SH-SY5Y (cell line): ENCODE measurements around the gene CDH4.

Experiments used
- GATA2 ChIP-seq: IDR thresholded peaks from 2 replicates; pipeline ENCODE4 v1.6.1; 2011; ENCODE audit warnings: mild to moderate bottlenecking, low read depth, low read length
- GATA3 ChIP-seq: IDR thresholded peaks from 2 replicates; pipeline ENCODE4 v1.6.1; 2011; ENCODE audit warnings: low read depth, mild to moderate bottlenecking, low read length, moderate library complexity

Gene CDH4

DNA sequence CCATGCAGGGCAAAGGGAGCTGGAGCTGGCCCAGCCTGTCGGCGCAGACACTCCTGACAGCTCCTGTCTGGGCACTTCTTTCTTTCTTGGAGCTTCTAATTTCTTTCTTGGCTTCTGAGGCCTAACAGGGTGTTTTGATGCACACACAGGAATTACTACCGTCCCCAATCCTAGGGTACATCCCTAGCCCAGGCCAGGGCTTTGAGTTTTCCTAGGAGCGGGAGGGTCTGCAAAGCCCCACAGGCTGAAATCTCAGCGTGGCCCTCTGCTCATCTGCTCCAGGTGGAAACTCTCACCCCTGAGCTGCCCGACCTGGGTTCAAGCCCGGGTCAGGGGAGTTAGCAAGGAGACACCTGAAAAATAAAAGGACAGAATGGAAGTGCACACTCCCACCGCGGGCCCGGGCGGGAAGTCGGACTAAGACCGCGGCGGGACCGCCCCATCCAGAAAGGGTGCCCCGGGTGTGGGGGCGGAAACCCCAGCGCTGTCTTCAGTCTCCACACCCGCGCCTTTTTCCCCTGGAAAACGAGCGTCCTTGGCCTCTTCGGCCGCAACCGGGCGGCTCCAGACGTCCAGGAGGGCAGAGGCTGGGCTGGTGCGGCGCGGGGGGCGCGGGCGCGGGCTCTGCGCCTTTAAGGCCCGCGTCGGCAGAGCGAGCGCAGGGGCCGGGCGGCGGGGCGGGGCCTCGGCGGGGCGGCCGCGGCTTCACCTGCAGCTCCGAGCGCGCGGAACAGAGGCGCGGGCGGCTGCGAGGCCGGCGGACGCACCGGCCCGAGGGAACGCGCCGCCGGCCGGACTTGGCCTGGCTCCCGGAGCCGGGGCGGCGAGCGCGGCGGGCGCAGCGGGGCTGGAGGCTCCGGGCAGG lies at the start of gene CDH4:
TSS of gene CDH4 (plus strand) at position 733 of the 865 bp plus-strand sequence.
- TF ChIP-seq GATA2 (no peak), GATA3 (no peak)

DNA sequence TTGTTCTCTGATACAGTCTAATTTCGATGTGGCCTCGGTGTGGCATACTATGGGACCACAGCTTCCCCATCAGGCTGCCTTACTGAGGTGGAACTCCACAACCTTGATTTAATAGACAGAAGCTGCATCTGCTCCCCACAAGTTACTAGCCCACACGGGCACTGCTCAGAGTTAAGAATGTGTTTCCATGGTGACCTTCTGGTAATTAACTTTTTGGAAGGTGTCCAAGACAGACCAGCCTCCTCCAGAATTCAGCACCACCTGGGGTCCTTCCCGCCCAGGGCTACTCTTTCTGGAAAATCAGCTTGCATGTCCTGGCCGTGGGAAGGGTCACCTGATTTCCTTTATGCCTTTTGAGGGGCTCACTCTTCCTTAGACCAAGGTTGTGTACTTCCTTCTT lies 48.7 kb upstream of the CDH4 start:
- TF ChIP-seq GATA2 (no peak), GATA3 (no peak)

DNA sequence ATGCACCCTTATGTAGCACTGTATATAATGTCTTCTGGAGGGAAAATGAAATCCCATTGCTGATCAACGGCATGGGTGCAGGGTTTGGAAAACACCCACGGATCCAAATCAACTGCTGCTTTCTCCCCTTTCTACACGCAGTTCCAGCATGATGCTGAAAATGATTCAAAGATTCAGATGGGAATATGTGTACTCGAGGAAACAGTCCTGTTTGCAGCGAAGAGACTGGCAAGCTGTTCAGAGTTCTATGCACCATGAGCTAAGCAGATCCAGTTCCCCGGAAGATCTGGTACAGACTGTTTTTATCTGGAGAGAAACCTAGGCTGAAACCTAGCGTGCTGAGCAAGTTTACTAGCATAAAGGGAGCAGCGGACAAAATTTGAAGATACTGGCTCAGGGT lies 47.9 kb upstream of the CDH4 start:
- TF ChIP-seq GATA2 (no peak), GATA3 (no peak)

DNA sequence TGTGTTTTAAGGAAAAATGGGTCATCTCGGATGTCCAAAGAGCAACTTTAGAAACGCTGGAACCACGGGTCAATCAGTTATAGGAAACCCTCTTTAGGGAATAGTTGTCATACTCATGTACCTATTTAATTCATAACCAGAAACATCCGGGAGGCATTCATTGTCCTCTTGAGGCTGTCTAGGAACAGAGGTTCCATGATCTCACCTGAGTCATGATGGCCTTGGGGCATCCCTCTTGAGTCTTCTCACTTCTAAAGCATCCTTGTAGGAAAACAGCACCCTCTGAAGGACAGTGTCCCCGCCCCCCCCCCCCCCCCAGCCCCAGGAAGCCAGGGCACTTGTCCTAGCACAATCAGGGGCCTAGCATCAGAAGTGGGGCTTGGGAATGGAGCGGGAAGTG lies 46.3 kb upstream of the CDH4 start:
- TF ChIP-seq GATA3 (no peak), GATA2 (no peak)

DNA sequence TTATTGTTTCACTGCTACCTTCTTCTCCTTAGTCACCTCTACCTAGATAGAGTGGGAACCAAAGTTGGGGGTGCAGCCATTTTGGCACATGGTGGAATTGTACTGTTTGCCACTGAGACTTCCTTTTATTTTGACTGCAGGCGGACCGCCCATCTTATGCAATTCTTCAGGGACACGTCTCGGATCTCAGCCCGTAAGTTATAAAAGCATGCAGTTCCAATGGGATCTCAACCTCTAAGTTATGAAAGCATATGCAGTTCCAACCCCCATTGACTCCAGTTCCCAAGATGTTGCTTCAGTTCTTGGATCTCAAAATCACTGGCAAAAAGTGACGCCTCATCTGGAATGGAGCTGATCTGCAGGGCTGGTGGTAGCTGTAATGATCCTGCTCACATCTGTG lies 41.2 kb upstream of the CDH4 start:
- TF ChIP-seq GATA3 = no peak
- no peak for TF ChIP-seq GATA2

DNA sequence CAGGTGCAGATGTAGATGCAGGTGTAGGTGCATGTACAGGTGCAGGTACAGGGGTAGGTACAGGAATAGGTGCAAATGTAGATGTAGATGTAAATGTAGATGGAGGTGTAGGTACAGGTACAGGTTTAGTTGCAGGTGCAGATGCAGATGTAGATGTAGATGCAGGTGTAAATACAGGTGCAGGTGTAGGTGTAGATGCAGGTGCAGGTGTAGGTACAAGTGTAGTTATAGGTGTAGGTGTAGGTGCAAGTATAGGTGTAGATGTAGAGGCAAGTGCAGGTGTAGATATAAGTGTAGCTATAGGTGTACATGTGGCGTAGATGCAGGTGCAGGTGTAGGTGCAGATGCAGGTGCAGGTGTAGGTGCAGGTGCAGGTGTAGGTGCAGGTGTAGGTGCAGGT lies 34.2 kb upstream of the CDH4 start:
- TF ChIP-seq GATA3 = no peak
- no peak for TF ChIP-seq GATA2

DNA sequence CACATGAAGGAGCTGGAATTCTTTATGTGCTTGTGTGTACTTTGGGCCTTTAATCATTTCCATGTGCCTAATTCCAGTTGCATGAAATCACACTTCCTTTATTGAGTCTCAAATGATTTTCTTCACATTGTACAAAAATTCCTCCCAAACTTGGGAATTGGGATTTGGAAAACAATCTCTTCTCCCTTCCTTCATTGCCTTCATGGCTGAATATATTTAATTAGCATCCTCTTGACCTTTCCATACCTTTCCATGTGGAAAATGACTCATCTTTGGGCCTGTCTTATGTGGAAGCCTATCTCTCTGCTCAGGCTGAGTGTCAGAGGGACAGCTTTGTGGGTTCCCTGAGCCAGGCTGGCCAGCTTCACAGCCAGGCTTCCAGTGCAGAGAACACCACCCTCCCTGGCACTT lies 33.0 kb upstream of the CDH4 start:
- TF ChIP-seq GATA3 (no peak), GATA2 (no peak)

DNA sequence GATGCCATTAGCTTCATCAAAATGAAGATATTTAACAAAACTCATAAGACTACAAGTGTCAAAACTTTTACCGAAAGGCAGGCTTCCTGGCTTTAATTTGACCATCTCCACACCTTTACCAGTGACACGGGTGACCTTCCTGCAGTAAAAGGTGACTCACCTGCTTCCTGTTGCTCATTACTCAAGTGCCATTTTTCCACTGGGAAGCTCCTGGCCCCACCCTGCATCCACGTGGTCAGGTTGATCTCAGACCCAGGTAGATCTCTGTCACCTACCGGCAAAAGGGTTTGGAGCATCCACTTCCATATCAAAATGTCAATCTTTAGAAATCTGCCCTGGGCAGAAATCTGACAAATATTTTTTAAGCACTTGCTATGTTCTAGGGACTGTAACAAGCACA lies 31.9 kb upstream of the CDH4 start:
- no peak for TF ChIP-seq GATA2
- TF ChIP-seq GATA3 = no peak

DNA sequence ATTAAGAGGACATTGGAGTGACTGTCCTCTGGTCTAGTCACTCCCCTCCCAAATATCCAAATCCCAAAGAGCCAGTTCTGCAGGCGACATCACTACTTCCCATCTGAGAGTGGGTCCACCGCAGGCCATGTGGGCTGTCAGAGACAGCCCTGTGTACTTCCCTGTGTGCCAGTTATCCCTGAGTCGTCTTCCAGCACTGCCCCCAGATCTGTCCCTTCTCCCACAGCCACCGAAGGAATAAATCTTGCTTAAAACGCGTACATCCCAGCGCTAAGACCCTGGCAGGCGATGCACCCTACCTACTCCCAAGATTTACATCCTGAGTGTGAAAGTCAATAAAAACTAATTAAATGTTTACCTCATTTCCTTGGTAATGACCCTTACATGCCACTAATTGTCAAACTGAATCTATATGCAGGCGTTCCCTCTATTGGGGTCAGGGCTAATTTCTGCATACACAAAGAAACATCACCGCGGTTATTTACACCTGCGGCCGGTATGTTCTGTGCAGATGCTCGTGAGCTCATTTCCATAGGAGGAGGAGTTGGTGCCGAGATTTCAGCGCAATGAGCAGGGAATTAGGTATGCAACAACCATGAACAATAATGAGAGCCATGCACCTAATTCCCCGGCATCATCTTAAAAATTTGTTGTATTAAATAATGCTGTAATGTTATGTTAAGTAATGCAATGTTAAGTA lies 31.3 kb upstream of the CDH4 start:
- TF ChIP-seq GATA3 (no peak), GATA2 (no peak)

DNA sequence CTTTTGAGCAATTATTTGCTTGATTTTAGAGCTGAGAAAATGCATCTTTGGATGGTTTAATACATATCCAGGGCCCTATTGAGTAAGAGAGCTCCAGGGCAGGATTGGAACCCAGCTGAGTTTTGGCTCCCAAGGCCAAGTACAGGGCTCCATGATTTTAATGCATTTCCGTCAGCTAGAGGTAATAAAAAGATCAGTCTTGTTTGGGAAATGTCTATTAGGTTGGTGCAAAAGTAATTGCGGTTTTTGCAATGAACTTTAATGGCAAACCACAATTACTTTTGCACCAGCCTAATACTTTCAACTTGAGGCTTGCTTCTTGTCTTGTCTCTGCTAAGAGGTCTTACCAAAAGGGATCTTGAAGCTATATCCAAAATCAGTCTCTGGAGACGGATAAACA lies 29.4 kb upstream of the CDH4 start:
- TF ChIP-seq GATA2 = no peak
- TF ChIP-seq GATA3 = no peak

DNA sequence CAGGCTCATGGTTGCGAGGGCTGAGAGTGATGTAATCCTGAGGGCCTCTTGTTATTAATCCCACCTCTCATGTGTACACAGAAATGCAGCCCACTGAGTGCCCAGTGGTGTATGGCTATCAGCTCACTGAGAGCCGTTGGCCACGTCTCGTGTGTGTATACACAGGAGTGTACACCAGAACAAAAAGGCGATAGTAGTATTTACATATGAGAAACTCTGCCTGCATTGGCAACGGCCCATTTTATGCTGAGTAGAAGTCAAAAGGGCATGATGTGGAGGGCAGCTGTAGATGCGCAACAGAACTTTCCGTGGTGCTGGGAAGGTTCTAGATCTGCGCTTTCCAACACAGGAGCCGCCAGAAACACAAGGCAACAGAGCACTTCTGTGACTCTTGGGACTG lies 28.9 kb upstream of the CDH4 start:
- TF ChIP-seq GATA3 (no peak), GATA2 (no peak)

DNA sequence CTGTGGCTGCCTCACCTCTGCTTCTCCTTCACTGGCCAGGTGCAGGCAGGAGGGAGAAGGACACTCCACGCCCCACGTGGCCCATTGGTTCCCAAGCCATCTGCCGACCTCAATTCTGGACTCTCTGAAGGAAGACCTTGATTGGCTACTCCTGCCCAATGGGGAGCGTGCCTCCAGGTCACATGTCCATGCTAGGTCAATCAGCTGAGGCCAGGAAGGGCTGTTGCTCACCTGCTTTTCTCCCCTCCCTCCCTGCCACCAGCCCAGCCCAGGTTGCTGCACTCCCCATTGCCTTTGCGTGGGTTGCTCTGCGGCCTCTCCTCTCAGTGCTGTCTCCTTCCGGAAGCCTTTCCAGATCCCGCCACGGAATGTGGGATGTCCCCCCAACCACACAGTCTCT lies 21.9 kb upstream of the CDH4 start:
- TF ChIP-seq GATA2 (no peak), GATA3 (no peak)

DNA sequence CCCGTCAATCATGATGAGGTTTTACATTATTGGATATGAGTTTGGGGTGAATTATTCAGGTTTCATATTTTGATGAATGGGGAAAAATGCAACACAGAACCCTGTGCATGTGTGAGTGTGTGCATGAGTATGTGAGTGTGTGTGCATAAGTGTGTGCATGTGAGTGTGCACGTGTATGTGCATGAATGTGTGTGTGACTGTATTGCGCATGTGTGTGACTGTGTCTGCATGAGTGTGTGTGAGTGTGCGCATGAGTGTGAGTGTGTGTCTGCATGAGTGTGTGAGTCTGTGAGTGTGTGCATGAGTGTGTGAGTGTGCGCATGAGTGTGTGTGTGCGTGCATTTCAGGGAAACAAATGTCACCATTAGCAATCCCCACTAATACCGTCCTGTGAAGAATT lies 18.5 kb upstream of the CDH4 start:
- TF ChIP-seq GATA2 = no peak
- TF ChIP-seq GATA3 = no peak

DNA sequence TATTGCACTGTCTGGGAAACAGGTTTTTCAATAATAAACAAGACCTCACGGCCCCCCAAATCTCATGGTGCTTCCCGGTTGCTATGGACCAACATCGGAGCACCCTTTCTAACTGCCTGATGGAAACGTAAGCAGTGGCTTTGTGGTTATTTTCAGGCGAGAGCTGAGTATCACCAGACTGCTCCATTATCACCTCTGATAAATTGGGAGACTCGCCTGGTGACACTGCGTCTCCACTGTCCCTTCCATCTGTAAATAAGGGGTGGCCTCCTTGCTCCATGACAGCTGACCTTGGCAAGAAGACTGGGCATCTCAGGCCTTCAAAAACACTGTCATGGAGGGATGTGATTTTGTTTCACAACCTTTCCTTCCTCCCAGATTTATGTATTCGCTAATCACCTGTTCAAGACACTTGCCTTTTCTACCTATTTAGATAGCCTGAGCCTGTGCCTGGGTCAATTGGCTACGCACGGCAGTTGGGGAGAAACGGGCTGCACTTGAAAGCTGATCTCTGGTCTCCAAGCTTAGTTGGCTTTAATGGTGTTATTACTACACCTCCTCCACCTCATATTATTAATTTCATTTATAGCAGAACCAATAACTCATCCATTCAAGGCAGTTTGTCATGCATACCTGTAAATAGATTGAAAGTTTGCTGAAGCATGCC lies 17.7 kb upstream of the CDH4 start:
- TF ChIP-seq GATA3 = no peak
- TF ChIP-seq GATA2 = no peak
